HCEC 1CT (cell line): ENCODE data around the gene AJAP1.

ENCODE experiments used
- DNase-seq: peaks from one replicate; pipeline ENCODE4 v3.0.0-alpha.2; 2017

Gene AJAP1

DNA sequence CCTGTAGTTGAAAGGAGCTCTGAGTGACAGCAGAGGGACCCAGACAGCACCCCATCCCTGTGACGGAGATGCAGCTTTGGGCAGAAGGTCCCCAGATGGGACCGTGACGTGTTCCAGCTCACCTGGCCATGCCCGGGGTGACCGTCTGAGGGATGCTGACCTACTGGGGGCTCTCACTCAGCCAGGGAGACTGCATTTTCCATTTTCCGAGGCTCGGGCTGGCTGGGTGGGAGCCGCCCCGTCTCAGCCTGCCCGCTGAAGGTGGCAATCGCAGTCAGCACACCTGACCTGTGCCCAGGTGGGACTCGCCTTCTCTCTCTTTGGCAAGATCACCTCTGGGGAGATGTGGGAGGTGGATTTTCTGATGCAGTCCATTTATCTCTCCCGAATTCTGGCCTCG, 127.2 kb downstream of the AJAP1 start:
- DNase-seq: no peak

DNA sequence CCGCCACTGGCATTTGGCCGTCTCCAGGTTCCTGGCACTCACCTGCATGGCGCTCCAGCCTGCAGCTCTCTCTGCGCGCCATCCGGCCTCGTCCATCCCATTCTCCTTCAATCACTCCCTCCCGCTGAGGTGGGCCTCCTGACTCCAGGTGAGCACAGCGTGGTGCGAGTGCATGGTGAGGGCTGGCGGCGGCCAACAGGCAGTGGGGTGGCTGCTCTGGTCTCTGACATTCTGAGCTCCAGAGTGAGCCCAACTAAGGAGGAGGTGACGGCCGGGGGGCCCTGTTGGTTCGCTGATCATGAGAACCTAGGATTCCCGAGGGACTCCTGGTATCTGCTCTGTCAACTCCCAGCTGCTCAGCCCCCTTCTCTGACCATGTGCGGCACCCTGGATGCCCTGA, 130.4 kb downstream of the AJAP1 start:
- DNase-seq: no peak

DNA sequence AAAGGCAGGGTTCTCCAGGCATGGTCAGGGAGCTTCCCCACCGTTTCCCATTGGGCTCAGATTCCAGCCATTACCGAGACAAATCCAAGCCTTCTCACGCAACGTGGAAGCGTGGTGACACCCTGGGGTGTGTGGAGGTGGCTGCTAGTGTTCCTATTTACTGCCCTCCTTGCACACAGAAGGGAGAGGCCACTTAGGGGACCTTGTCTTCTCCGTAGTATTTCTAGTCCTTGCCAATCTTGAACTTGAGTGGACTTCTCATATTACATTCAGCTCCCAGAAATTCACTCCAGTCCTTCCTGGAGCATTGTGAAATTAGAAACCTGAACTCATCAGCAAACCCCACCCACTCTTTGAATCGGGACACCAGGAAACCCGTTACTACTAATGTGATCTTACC, 131.6 kb downstream of the AJAP1 start:
- DNase-seq: no peak

DNA sequence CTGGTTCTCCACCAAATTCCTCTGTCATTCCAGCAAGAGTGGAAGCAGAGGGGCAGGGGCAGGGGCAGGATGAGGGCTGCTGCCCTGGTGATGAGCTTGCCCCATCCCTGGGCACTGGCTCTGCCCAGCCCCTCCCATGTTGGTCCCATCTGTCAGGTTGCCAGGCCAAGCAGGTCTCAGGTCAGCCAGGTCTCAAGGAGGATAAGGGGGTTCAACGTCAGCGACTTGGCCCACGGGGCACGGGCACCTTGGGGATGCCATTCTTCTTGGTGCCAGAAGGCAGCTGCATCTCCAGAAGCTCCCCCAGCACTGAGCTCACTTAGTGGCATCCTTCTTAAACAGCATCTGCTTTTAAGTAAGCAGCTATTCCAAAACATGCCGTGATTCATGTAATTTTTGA, 133.1 kb downstream of the AJAP1 start:
- DNase-seq: no peak

DNA sequence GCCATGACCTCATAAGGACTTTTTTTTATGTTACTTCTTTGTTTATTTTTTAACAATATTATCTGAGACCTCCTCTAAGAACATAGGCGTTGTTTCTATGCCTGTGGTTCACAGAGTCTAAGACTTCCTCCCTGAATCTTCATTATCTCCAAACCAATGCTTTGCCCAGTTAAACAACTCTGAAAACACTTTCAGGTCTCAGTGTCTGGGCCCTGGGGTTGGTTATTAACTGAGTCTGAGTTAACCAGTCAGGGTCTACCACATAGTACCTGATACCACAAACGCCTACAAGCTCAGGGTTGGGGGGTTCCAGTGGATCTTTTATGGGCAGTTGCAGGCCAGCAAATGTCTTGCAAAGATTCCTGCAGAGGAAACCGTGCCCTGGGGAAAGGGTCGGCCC, 138.2 kb downstream of the AJAP1 start:
- no peak for DNase-seq

DNA sequence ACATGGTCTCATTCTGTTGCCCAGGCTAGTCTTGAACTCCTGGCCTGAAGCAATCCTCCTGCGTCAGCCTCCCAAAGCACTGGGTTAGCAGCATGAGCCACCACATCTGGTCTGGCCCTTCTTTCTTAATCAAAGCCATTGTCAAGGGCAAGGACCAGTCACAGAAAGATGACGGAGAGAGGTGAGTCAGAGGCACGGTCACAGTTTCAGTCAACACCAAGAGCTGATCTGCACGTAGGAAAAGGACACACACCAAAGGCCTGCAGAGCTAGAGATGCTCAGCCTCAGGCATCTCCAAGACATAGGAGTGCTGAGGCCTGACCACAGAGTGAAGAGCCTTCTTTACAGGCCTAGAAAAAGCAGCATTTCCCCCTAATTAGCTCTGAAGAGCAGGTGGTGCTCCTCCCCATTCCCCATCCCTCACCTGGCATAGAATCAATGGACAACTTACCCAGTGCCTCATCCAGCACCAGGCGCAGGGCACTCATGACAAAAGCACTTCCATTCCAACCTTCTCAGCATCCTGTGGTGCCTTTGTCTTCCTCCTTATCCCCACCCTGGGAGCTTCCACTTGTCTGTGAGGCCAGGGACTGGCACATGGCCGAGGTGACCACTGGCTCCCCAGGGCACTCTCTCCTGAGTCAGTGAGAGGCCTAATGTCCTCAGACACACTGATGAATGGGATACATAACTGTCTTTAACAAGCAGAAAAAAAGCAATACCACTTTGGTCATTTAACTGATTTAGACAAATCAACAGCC, 139.8 kb downstream of the AJAP1 start:
- no peak for DNase-seq

DNA sequence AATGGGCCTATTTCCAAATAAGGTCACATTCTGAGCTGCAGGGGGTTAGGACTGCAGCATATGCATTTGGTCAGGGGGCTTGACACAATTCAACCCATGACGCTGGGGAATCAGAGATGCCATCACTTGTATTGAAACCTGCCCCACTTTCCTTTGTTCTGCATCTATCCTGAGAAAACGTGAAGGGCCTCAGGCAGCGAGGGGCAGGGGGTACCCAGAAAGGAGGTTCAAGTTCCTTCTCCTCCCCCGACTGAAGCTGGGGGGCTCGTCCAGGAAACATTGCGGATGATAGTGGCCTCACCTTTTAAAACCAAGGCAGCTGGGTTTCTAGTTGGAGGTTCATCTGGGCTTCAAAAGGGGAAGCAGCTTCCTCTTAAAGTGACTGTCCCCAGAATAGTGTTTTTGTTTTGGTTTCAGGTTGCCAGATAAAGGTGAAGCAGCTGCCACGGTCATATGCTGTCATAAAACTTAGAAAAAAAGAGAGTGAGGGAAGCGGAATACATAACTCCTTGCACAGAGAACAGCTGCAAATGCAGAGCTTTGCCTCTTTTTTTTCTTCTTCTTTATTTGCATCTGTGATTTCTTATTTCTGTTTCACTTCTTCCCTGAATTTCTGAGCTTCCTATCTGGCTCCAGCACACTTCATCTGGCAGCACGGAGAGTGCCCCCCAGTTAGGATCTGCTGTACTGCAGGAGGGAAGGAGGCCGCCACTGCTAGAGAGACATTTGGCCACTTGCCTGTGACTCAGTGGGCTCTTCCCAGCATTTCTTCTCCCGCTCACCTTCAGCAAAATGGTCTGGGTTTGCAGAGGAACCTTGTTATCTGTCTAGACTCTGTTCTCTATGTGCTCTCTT, 142.0 kb downstream of the AJAP1 start:
- no peak for DNase-seq

DNA sequence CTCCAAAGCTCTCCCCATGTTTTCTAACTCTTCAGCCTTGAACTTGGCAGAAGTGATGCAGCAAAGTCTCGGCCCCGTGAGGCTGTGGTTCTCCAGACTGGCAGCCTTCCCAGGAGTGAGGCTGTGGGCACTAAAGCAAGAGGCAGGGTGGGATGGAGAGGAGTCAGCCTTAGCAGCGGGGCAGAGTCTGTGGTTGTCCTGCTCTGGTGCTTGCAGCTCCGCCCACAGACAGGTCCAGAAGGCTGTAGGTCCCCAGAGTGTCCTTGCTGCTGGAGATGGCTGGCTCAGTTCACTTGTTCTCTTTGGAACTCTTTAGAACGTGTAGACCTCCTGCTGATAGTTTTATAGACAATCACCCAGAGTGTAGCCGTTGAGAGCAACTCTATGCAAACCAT, 142.6 kb downstream of the AJAP1 start:
- DNase-seq: no peak

DNA sequence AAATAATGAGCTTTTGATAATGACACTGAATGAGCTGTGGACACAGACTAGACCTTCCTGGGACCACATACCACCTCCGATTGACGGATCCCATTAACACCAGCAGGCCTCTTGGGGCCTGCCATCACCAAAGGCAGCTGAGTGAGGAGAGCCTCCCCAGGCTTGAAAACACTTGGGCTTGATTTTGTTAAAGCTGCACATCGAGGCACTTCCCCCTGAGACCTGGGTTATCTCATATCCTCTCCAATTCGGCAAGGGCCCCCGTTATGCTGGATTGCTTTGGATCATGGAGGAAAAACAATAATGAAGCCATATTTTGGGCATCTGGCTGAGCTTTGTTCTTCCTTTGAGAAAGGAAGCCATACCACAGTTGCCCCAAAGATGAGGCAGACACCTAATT, 143.0 kb downstream of the AJAP1 start:
- DNase-seq: no peak

DNA sequence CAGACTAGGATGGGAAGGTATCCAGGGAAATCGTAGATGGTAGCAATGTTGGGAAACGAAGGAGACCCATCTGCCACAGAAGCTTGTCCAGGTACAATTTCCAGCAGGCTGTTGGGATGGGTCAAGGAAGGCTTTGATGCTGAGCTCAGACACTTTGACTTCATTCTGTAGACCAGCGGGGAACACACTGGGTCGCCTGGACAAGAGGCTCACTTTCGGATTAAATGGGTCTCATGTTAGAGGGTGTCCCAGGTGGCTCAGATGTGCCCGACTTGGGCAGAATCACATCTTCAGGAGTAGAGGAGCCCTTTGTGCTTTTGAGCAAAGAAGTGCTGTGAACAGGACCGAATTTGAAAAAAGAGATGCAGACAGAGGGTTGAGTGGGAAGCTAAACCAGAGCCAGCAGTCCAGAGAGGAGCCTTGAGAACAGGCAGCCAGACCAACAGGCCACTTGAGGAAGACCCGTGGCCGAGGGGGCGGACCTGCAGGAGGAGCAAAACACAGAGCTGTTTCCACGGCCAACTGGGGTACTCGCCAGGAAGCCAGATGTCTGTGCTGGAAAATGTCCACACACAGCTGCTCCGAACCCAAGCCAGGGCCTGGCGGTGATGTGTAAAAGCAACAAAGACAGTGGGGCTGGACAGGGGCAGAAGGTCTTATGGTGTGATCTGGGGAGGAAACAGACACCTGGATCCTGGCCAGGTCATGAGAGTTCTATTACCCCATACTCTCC, 146.9 kb downstream of the AJAP1 start:
- DNase-seq: no peak

DNA sequence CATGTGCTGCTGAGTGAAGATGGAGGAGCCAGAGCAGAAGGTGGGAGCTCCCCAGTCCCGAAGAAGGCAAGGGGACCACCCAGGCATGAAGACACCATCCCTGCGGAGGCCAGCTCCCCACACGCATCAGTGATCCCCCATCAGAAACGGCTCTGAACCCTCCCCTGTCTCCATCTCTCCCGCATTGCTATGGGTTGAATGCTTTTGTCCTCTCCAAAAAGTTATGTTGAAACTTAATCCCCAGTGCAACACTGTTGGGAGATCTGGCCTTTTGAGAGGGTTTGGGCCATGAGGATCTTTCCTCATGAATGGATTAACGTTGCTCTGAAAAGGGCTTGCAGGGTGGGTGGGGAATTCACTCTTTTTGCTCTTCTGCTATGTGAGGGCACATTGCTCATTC, 147.6 kb downstream of the AJAP1 start:
- DNase-seq: no peak

DNA sequence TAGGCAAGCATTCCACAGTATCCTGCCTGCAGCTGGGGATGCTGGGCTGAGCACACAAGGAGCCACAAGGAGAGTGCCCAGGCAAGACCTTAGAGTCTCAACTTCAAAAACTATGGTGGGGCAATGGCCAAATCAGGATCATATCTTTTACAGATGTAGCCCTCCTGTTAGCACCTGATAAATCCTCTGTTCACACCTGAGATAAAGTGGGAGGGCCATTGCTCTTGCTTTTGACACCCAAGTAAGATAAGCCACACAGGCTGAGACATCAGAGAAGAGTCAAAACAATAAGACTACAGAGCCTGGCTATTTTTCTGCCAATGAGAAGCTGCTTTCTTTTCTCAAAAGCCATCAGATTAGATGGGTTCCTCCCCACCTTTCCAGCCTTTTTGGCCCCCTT, 148.9 kb downstream of the AJAP1 start:
- DNase-seq: no peak

DNA sequence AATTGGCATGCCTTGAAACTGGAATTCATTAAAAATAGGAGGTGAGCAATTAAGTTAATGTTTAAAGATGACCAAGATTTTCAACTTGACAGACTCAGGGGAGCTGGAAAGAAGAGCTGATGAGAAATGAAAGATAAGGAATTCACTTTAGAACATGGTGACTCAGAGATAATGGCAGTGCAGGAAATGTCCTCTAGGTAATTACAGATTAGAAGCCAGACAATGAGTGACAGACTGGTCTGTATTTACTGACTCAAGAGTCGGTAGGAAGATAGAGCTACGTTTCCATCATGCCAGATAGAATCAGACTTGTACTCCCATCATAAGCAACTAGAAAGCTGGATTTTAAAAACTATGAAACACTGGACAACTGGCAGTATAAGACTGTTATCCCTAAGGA, 151.6 kb downstream of the AJAP1 start:
- no peak for DNase-seq

DNA sequence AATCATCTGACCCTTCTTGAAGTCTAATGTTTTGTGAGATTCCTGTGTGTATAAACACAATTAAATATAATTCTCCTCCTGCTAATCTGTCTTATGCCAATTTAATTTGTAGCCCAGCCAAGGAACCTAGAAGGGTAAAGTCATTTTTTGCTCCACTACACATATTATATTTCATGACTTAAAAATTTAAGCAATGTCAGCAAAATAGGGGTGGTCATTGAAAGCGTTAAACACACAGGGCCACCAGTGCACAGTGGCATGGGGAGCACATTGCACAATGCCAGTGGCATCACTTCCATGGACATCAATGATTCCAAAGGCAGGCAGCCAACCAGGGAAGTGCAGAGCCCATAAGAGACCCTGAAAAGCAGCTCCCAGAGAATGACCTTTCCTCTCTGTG, 166.1 kb downstream of the AJAP1 start:
- no peak for DNase-seq

DNA sequence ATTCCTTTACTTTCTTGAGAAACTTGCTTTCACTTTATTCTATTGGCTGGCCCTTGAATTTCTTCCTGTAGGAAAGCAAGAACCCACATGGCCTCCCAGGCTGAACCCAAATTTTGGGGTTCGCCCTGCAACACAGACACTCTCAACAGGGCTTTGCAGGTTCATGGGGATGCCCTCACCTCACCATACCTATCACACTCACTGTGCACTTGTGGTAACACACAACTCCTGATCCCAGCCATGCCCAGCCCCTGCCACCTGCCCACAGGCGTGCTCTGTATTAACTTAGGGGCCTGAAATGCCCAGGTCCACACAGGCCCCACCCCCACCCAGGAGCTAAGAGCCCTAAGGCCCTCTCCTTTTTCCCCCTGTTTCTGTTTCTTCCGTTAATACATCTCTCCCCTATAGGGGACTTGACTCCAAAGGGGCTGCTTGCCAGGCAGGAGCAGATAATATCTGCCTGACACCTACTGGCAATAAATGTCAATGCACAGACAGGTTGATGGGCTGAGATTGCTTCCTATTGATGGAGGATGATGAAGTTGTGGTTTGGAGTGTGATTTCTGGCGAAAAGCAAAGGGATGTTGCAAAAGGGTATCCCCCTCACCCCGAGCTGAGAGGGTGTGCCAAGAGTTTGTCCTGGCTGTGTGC, 171.5 kb downstream of the AJAP1 start:
- no peak for DNase-seq

DNA sequence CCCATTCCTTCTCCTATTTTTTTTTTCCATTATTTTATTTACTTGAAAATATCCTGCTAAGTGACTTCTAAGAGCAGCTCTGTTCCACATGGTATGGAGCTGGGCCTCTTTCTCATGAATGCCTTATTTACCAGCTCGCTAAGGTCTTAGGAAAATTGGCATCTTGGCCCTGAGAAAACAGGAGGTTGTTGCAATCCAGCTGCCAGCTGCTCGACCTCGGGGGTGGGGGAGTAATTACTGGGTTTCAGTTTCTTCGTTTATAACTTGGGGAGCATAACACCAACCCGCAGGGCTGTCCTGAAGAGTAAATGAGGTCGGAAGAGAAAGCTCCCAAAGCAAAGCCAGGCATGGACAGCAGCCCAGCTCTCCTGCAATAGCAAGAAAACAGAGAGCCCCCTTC, 176.3 kb downstream of the AJAP1 start:
- DNase-seq: no peak

DNA sequence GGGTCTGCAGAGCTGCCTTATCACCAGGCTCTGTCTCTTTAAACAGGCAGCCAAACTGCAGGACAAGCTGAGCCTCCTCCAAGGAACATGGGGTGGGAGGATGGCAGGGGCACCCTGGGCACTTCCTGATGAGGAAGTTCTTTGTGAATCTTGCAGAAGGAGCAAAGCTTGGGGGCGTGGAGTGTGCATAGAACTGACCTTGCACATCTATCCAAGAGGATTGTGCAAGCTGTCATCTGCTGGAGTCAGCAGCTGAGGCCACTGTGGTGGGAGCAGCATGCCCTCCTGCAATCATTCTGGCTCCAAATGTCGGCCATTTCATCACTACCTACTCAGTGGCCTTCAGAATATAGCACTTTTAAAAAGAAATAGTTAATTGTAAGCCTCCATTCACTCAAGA, 182.2 kb downstream of the AJAP1 start:
- no peak for DNase-seq

DNA sequence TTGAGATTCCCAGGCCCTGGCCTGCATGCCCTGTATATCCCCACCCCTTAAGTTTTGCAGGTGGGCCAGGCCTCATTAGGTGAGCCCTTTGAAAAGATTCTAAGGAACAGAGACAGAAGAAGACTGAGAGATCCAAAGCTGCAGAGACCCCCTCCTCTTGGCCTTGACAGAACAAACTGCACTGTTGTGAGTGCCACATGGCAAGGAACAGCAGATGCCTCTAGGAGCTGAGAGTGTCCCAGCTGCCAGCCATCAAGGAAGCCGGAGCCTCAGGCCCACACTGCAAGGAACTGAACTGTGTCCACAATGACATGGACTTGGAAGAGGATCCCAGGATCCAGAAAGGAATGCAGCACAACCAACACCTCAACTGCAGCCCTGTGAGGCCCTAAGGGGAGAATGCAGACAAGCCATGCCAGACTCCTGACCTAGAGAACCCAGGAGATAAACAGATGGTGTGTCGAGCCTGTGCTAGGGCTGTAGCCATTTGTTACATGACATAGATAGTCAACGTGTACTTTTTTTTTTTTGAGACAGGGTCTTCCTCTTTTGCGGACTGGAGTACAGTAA, 182.7 kb downstream of the AJAP1 start:
- DNase-seq: no peak

DNA sequence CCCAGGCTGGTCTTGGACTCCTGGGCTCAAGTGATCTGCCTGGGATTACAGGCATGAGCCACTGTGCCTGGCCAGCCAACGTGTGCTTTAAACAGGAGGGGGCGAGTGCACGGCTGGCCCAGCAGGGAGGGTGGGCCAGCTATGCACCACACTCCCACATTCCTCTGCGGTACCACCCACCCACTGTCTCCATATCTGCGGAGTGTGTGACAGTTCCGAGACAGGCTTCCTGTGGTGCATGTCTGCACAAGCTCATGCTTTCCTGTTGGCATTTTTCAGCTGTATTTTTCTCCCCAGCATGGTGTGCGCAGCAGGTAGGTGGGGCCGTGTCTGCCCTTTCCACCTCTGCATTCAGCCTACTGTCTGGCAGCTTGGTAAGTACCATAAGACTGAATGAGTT, 183.3 kb downstream of the AJAP1 start:
- no peak for DNase-seq

DNA sequence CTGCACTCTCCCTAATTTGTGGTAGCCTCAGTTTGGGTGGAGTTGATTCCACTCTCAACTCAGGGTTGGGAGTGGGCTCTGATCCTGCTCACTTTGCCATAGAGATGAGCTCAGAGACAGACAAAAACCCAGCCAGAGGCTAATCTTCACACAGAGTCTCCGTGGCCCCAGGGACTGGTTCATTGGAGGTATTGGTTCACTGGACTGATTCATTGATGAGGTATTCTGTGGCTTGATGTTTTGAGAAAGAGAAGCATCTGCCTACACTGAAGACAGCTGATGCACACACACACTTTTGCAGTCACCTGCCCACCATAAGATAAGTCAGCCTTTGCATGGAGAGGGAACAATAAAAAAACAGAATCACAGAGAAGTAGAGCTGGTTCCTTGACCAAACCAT, 183.8 kb downstream of the AJAP1 start:
- DNase-seq: no peak
